GM12892 (cell line): ENCODE data around the gene TTC27.

Source experiments
- POLR2A ChIP-seq: IDR thresholded peaks from 2 replicates; pipeline ENCODE4 v1.6.1; 2011; ENCODE audit warnings: low read depth, low read length, control low read depth
- POLR2AphosphoS5 ChIP-seq: IDR thresholded peaks from 2 replicates; pipeline ENCODE4 v1.6.1; 2011; ENCODE audit warnings: low read depth, low read length, control low read depth

- TF ChIP-seq POLR2A (no peak), POLR2AphosphoS5 (no peak)
These were observed 104.3 kb downstream of the TTC27 start for GRCh38 chr2:32732120-32732519.
